Immature natural killer cell (primary cell): ENCODE results near the gene CNOT8. TPM values are rescaled to one million over a fixed set of nuclear protein-coding genes. Genes with fewer than 3 reads are reported as not detected.
"Not testable (repeated sequence)": the region's sequence is repeated elsewhere in the genome, so short reads cannot be mapped to it uniquely, and the experiment has no call there.

Experiments
- DNase-seq, 3 donors: peaks; one replicate each; pipeline ENCODE4 v3.0.0; 2022; ENCODE audit warnings: mixed read lengths in 1 of 3
- H3K27ac Mint-ChIP-seq, 6 donors: one replicate each; pipeline ENCODE4 v1.8.0; 2020; ENCODE audit warnings: mixed read lengths in 6 of 6, mild to moderate bottlenecking in 5 of 6, inconsistent platforms in 4 of 6, moderate library complexity in 3 of 6
- H3K27me3 Mint-ChIP-seq, 3 donors: one replicate each; pipeline ENCODE4 v1.8.0; 2020 to 2021; ENCODE audit warnings: low read depth in 3 of 3, mild to moderate bottlenecking in 3 of 3, mixed read lengths in 3 of 3, moderate library complexity in 3 of 3, inconsistent platforms in 1 of 3
- H3K36me3 Mint-ChIP-seq, 3 donors: one replicate each; pipeline ENCODE4 v1.8.0; 2020; ENCODE audit warnings: mixed read lengths in 3 of 3, inconsistent platforms in 2 of 3, mild to moderate bottlenecking in 2 of 3
- H3K4me1 Mint-ChIP-seq, 2 donors: one replicate each; pipeline ENCODE4 v1.8.0; 2020; ENCODE audit warnings: inconsistent platforms in 2 of 2, mild to moderate bottlenecking in 2 of 2, mixed read lengths in 2 of 2, moderate library complexity in 1 of 2
- H3K4me3 Mint-ChIP-seq, 5 donors: one replicate each; pipeline ENCODE4 v1.8.0; 2020; ENCODE audit warnings: mild to moderate bottlenecking in 5 of 5, mixed read lengths in 5 of 5, inconsistent platforms in 3 of 5, moderate library complexity in 3 of 5
- H3K9me3 Mint-ChIP-seq, 6 donors: one replicate each; pipeline ENCODE4 v1.8.0; 2020; ENCODE audit warnings: mild to moderate bottlenecking in 6 of 6, mixed read lengths in 6 of 6, inconsistent platforms in 4 of 6, moderate library complexity in 3 of 6
- polyA plus RNA-seq, 3 donors: library from polyadenylated mRNA; unstranded; fragments of 300-500 nt; fragmentation: Illumina TruSeq; gene quantifications; one replicate each; pipeline ENCODE4 v1.2.3, GENCODE V29; 2021

The CNOT8 gene
- polyA plus RNA-seq = 100 to 1,000 TPM; 145 to 212 (median 153) TPM

DNA sequence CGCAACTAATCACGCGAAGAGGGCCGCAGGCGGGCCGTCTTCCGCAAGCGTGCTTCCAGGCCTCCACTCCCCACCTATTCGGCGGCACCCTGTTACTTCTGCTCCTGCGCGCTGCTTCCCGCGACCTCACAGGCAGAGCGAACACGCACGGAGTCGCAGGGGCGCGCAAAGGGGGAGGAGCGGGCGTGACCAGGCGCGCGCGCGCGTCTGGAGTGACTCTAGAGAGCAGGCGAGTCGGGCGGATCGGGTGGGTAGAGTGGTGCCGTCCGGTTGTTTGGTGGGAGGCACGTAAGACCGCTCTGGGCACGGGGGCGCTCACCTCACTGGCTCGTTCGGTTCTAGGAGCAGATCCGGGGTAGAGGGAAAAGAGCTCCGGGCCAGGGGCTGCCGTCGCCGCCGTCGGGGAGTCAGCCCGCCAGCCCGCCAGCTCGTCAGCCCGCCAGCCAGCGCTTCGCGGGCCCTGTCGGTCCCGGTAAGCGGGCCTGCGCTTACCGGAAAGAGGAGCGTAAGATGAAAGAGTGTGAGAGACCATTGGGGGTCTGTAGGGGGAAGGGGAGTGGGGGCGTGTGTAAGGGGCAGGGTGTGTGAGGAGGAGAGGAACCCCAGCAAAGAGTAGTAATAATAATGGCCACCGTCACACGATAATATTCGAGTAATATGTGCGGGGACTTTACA lies at the start of gene CNOT8:
Gene CNOT8, plus strand, starts transcription at position 331 of the 675 bp plus-strand sequence. CDS start 4,652 bp downstream, outside the sequence.
- Mint-ChIP-seq H3K4me3 (peak within 1 kb of the TSS; percentile 87 to 99 (median 96)), H3K27ac (peak within 1 kb of the TSS; percentile 92 to 97 (median 94)), H3K4me1 (peaks cover 52 to 56% of the 10 kb centered on the region in 2 donors), H3K27me3 (peaks cover 8 to 16% (median 10%) of the 10 kb centered on the region in 3 donors), H3K36me3 (peaks cover 0 to 5% (median 0%) of the 10 kb centered on the region in 3 donors), H3K9me3 (no peaks in the 10 kb centered on the region)
- DNase-seq = peak; percentile 98

DNA sequence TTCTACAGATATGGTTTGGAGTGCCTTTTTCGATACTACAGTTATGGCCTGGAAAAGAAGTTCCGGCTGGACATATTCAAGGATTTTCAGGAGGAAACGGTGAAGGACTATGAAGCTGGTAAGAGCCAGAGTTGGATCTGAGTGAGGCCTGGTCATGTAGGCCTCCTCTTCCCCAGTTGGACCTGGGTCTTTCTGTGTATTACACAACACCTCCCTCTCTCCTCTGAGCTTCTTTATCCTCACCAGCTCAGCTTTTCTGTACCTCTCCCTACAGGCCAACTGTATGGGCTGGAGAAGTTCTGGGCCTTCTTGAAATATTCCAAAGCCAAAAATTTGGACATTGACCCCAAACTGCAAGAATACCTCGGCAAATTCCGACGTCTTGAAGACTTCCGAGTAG lies 47.2 kb upstream of the CNOT8 start:
- no peaks in the 10 kb centered on the region for H3K9me3 Mint-ChIP-seq
- H3K27me3 Mint-ChIP-seq = no peaks in the 10 kb centered on the region
- no peak overlapping the region for H3K4me3 Mint-ChIP-seq
- DNase-seq = no peak
- peak overlapping the region in 1 of 6 donors; percentile 40 for H3K27ac Mint-ChIP-seq
- peaks cover 23 to 53% (median 30%) of the 10 kb centered on the region in 3 donors for H3K36me3 Mint-ChIP-seq
- peaks cover 31 to 41% of the 10 kb centered on the region in 2 donors for H3K4me1 Mint-ChIP-seq

DNA sequence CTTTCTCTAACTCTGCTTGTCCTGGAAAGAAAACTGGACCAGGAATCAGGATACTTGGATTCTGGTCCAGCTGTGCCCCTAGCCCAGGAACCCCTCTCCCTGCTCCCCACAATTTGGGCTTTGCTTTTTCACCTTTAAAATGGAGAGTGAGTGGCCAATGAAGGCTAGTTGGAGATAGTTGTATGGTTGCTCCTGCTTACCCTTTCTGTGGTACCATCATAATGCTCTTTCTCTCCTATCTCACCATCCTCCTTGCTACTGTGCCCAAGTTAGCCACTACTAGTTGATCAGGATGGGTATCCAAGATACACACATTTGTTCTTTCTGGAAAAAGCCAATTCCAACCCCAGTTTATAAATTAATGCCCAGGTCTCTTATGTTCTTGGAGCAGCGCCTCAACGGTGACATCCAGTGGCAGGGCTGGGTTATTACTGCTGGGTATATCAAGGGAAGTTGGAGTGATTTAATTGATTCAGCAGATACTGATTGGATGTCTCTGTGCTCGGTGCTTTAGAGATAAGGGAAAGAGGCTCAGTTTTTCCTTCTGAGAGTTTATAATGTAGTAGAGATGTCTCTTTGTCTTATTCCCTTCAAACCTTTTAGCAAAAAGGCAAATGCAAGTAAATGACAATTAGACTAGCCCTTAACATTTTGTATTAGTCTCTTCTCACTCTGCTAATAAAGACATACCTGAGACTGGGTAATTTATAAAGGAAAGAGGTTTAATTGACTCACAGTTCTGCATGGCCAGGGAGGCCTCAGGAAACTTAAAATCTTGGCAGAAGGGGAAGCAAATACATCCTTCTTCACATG lies 46.6 kb upstream of the CNOT8 start:
- no peaks in the 10 kb centered on the region for H3K9me3 Mint-ChIP-seq
- H3K27ac Mint-ChIP-seq = peak overlapping the region in 3 of 6 donors; percentile 55 to 69 (median 69)
- no peak overlapping the region for H3K4me3 Mint-ChIP-seq
- H3K36me3 Mint-ChIP-seq = peaks cover 26 to 54% (median 34%) of the 10 kb centered on the region in 3 donors
- H3K4me1 Mint-ChIP-seq = peaks cover 31 to 41% of the 10 kb centered on the region in 2 donors
- peak; percentile 47 to 54 (median 51) for DNase-seq
- H3K27me3 Mint-ChIP-seq = no peaks in the 10 kb centered on the region

DNA sequence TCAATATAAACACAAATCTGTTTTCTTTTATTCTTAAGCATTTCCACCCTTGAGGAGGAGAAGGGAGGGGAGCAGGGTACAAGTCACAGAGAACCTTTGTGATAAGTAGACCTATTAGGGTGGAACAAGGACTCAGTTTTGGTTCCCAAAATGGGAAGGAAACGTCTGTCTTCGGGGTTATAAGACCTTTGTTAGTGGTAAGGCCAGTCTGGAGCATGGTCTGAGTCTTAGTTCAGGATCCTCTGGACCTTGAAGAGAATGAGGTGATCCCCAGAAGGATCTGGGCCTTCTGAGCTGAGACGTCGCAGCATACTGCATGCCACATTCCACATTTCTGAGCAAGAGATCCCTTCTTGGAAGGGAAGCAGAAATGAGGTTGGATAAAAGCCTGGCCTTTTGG lies 45.3 kb upstream of the CNOT8 start:
- Mint-ChIP-seq H3K27me3 (no peaks in the 10 kb centered on the region), H3K4me3 (peak overlapping the region; percentile 13 to 59 (median 40)), H3K27ac (peak overlapping the region; percentile 49 to 85 (median 79)), H3K9me3 (no peaks in the 10 kb centered on the region), H3K36me3 (peaks cover 26 to 48% (median 28%) of the 10 kb centered on the region in 3 donors), H3K4me1 (peaks cover 31 to 46% of the 10 kb centered on the region in 2 donors)
- DNase-seq = no peak

DNA sequence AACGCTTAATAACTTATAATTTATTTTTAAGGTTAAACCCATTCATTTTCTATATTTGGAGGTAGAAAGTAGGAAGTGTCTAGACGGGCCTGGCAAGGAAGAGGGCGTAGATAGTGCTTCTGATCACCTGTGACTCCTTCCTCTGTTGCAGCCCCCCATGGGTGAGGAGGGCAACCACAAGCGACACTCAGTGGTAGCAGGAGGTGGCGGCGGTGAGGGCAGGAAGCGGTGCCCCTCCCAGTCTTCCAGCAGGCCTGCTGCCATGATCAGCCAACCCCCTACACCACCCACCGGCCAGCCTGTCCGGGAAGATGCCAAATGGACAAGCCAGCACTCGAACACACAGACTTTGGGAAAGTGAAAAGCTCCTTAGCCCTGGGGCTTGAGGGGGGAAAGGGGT lies 44.7 kb upstream of the CNOT8 start:
- no peaks in the 10 kb centered on the region for H3K9me3 Mint-ChIP-seq
- H3K27ac Mint-ChIP-seq = peak overlapping the region; percentile 49 to 85 (median 81)
- peak; percentile 56 to 60 (median 58) for DNase-seq
- no peaks in the 10 kb centered on the region for H3K27me3 Mint-ChIP-seq
- H3K36me3 Mint-ChIP-seq = peaks cover 24 to 43% (median 26%) of the 10 kb centered on the region in 3 donors
- peak overlapping the region; percentile 42 to 73 (median 52) for H3K4me3 Mint-ChIP-seq
- H3K4me1 Mint-ChIP-seq = peaks cover 33 to 52% of the 10 kb centered on the region in 2 donors

DNA sequence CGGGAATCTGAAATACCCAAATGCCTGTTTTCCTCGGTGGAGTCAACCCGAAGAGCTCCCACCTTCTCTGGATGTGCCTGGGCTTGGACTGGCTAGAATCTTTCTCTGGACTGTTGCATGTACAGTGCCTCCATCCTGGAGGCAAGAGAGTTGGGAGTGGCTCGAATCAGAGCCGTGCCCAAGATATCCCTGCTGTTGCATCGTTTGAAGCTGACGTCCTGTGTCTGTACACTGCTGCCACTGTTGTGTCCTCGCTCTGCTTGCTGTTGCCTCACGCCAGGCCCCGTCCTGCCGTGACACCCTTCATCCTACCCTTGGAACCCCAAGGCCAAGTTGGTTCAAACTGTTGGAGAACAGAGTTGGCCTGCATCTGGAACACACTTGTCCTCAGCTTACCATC lies 43.4 kb upstream of the CNOT8 start:
- no peak for DNase-seq
- no peaks in the 10 kb centered on the region for H3K9me3 Mint-ChIP-seq
- H3K4me1 Mint-ChIP-seq = peaks cover 46 to 65% of the 10 kb centered on the region in 2 donors
- peak overlapping the region in 4 of 6 donors; percentile 53 to 84 (median 76) for H3K27ac Mint-ChIP-seq
- no peaks in the 10 kb centered on the region for H3K27me3 Mint-ChIP-seq
- peaks cover 23 to 41% (median 24%) of the 10 kb centered on the region in 3 donors for H3K36me3 Mint-ChIP-seq
- peak overlapping the region in 2 of 5 donors; percentile 12 to 23 for H3K4me3 Mint-ChIP-seq

DNA sequence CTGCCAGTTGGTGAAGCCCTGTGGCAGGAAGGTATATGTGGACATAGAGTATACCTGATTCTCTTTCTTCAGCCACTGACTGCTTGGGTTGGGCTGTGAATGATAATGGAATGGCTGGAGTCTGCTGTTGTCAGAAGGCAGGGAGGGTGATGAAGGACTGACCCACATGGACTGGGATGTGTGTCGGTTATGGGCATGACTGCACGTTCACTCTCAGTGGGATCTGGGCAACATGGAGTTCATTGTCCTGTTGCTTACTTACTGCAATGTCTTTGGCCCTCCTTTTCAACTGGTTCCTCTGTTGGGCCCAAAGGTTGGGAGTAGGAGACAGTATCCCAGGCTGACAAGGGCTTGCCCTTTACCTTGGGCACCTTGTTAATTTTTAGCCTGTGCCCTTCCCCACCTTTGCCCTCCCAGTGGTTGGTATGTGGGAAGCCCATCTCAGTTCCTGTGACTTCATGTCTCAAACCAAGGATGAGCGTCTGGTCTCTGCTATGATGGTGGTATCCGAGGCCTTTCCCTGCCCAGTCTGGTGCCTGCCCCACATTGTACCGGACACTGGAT lies 42.7 kb upstream of the CNOT8 start:
- H3K27ac Mint-ChIP-seq = peak overlapping the region in 5 of 6 donors; percentile 32 to 85 (median 77)
- no peak overlapping the region for H3K4me3 Mint-ChIP-seq
- H3K27me3 Mint-ChIP-seq = no peaks in the 10 kb centered on the region
- no peak for DNase-seq
- H3K9me3 Mint-ChIP-seq = no peaks in the 10 kb centered on the region
- peaks cover 23 to 42% (median 24%) of the 10 kb centered on the region in 3 donors for H3K36me3 Mint-ChIP-seq
- peaks cover 53 to 72% of the 10 kb centered on the region in 2 donors for H3K4me1 Mint-ChIP-seq

DNA sequence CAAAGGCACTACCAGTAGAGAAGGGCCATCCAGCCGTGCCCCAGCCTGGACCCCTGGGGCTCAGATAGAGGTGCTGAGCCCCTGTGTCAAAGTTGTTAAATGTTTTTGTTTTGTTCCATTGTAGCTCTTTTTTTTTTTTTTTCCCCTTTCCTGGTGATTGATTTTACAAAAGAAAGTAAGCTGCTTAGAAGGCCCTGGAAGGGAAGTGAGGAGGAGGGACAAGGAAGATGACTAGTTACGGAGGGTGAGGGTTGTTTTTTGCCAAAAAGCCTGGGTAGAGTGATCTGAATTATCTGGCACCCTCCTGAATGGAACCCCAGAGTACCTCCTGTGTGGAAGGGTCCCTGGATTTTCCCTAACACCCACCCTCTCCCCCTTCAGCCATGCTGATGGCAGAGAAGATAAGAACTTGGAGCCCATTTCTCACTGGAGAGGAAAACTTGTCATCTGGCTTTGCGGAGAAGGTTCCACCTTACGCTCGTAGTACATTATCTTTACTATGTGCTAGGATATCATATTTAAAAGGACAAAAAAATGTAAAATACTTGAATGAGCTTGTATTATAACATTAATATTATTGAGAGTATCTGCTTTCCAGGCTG lies 41.4 kb upstream of the CNOT8 start:
- no peak for DNase-seq
- Mint-ChIP-seq H3K4me1 (peaks cover 57 to 75% of the 10 kb centered on the region in 2 donors), H3K4me3 (no peak overlapping the region), H3K36me3 (peaks cover 14 to 37% (median 25%) of the 10 kb centered on the region in 3 donors), H3K27ac (peak overlapping the region in 3 of 6 donors; percentile 4 to 77 (median 30)), H3K27me3 (no peaks in the 10 kb centered on the region), H3K9me3 (no peaks in the 10 kb centered on the region)

DNA sequence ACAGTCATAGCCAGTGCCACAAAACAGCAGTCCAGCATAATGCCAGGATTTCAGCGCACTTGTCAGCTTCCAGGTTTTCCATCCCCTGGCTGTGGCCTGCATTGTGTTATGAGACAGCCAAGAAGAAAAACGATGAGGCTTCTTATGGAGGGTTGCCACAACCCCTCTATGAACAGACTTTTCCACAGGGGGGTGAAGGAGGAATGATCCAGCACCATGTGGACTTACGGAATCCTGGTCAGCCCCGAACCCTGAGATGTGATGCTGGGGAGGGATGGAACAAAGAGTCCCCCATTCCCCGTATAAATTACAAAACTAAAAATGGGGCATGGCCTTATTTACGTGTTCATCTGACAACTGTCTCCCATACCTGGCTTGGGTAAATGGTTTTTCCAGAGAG lies 40.6 kb upstream of the CNOT8 start:
- no peak overlapping the region for H3K4me3 Mint-ChIP-seq
- H3K4me1 Mint-ChIP-seq = peaks cover 51 to 68% of the 10 kb centered on the region in 2 donors

DNA sequence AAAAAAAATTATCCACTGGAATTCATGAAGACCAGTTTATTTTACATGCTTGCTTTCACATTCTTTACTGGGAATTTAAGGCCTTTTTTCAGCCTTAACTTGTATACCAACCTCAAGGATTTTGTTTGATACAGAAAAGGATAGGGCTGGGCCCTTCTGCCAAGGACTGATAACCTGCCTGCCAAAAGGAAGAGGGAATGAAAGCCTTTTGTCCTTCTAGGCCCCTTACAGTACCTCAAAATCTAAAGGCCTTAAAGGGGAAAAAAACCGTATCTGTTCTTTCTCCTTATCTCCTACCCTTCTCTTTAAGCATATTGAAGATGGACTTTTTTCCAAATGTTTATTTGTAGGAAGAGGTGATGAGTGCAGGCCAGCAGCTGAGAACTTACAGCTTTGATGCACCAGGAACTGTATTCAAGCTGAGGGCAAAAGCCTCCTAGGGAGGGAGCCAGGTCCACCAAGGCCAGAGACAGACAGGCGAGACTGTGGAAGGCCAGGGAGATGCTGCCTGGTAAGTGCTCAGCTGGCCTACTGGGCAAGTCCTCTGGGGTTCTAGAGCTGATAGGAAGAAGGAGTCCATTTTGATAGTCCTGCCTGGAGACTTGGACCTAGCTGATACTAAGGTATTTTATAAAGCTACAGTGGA lies 39.8 kb upstream of the CNOT8 start:
- H3K36me3 Mint-ChIP-seq = peaks cover 12 to 27% (median 23%) of the 10 kb centered on the region in 3 donors
- H3K4me3 Mint-ChIP-seq = peak overlapping the region in 3 of 5 donors; percentile 27 to 53 (median 31)
- no peaks in the 10 kb centered on the region for H3K27me3 Mint-ChIP-seq
- H3K4me1 Mint-ChIP-seq = peaks cover 43 to 60% of the 10 kb centered on the region in 2 donors
- DNase-seq = no peak
- H3K27ac Mint-ChIP-seq = peak overlapping the region; percentile 17 to 84 (median 76)
- H3K9me3 Mint-ChIP-seq = no peaks in the 10 kb centered on the region

More for the DNA sequence above, 40.6 kb upstream of the CNOT8 start:
- DNase-seq = no peak
- Mint-ChIP-seq H3K36me3 (peaks cover 12 to 33% (median 25%) of the 10 kb centered on the region in 3 donors), H3K9me3 (no peaks in the 10 kb centered on the region), H3K27ac (peak overlapping the region in 3 of 6 donors; percentile 27 to 81 (median 35)), H3K27me3 (no peaks in the 10 kb centered on the region)

DNA sequence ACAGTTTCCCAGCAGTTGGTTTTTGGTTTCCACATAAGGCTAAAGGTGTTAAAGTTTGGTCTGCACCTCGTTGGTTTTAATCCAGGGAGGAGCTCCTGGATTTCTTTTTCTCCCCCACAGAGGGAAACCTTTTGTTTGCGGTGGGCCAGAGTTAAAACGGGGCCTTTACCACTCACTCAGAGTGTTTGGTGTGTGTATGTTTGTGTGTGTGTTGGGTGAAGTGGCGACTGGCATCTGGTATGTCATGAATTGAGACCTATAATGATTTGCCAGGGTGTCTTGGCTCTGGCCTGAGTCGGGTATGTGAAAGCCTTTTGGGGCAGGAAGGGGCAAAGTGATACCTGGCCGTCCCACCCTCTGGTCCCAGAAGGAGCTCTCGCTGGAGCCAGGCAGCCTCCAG lies 38.9 kb upstream of the CNOT8 start:
- Mint-ChIP-seq H3K4me3 (peak overlapping the region; percentile 27 to 64 (median 36)), H3K36me3 (peaks cover 12 to 26% (median 23%) of the 10 kb centered on the region in 3 donors), H3K27ac (peak overlapping the region in 5 of 6 donors; percentile 29 to 84 (median 64)), H3K27me3 (no peaks in the 10 kb centered on the region), H3K4me1 (peaks cover 38 to 52% of the 10 kb centered on the region in 2 donors), H3K9me3 (no peaks in the 10 kb centered on the region)
- DNase-seq = peak; percentile 16 to 19 (median 17)

DNA sequence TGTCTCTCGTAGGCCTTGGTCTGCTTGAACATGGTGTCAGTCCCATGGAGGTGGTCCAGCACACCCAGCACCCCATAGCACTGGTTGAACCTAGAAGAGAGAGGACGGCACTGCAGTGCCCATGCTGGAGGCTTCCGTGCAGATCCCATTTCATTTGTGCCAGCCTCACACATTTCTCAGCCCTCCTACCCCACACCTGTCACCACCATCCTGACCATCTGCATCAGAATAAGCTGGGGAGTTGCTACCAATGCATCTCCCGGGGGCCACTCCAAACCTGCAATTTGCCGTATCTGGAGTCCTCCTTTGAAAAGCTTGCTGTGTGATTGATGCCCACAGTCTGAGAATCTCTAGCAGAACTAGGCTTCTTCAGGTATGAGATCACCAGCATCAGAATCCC lies 38.0 kb upstream of the CNOT8 start:
- peak overlapping the region in 1 of 6 donors; percentile 30 for H3K27ac Mint-ChIP-seq
- peak overlapping the region in 3 of 5 donors; percentile 4 to 34 (median 22) for H3K4me3 Mint-ChIP-seq
- H3K4me1 Mint-ChIP-seq = peaks cover 32 to 44% of the 10 kb centered on the region in 2 donors
- no peak for DNase-seq
- H3K9me3 Mint-ChIP-seq = no peaks in the 10 kb centered on the region
- H3K36me3 Mint-ChIP-seq = peaks cover 8 to 18% (median 17%) of the 10 kb centered on the region in 3 donors
- H3K27me3 Mint-ChIP-seq = no peaks in the 10 kb centered on the region

DNA sequence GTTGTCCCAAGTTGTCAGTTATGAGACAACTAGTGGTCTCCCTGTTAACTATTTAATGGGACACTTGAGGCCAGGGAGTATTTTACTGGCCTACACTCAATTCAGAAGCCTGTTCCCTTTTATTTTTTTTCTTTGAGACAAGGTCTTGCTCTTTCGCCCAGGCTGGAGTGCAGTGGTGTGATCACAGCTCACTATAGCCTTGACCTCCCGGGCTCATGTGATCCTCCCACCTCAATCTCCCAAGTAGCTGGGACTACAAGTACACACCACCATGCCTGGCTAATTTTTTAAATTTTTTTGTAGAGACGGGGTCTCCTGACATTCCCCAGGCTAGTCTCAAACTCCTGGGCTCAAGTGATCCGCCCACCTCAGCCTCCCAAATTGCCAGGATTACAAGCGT lies 35.5 kb upstream of the CNOT8 start:
- H3K9me3 Mint-ChIP-seq, H3K27ac Mint-ChIP-seq, H3K27me3 Mint-ChIP-seq, H3K4me3 Mint-ChIP-seq, DNase-seq: not testable (repeated sequence)
- Mint-ChIP-seq H3K4me1 (peaks cover 29 to 37% of the 10 kb centered on the region in 2 donors), H3K36me3 (peaks cover 0 to 15% (median 6%) of the 10 kb centered on the region in 3 donors)
